GM12892 (cell line): ENCODE data around the gene FOXN4.
"Not testable (repeated sequence)": the region's sequence is repeated elsewhere in the genome, so short reads cannot be mapped to it uniquely, and the experiment has no call there.

ENCODE experiments used
- DNase-seq: peaks from one replicate; pipeline ENCODE4 v3.0.0; 2011; ENCODE audit not compliant: insufficient read length
- FAIRE-seq: peaks from 2 replicates; lab custom pipeline; 2011; peaks lifted over from hg19 to GRCh38; lab: Jason Lieb, UNC
- POLR2A ChIP-seq: IDR thresholded peaks from 2 replicates; pipeline ENCODE4 v1.6.1; 2011; ENCODE audit warnings: low read depth, low read length, control low read depth
- POLR2AphosphoS5 ChIP-seq: IDR thresholded peaks from 2 replicates; pipeline ENCODE4 v1.6.1; 2011; ENCODE audit warnings: low read depth, low read length, control low read depth
- TAF1 ChIP-seq: IDR thresholded peaks from 2 replicates; pipeline ENCODE4 v1.6.1; 2011; ENCODE audit warnings: low read depth, mild to moderate bottlenecking, control low read depth, low read length, borderline replicate concordance

Gene FOXN4

DNA sequence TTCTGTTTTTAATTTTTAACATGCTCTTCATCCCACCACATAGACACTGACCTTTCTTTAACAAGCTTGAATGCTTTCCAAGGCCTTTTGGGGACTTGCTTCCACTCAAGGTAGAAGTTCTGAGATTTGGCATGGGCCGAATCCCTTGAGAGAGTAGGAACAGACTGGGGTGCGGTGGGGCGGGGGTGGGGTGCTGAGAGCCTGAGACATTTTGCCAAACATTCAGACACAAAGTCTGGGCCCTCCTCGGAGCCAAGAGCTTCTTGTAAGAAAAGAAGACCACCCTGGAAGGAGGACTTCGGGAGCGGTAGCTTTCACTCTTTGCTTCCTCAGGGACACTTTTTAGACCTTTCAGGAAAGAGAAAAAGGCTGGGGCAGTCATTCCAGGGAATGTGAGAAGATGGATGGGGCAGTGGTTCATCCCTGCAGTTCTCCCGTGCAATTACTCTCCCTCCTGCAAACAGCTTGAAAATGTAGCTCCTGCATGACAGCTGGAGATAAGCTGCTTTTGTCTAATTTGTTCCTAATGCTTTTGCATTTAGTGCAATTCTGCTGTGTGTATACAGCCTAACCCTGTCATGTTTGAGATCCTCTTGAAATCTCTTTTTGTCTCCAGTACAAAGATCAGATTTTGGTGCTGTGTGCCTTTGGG is 22.3 kb upstream of the FOXN4 start:
- DNase-seq (no peak), FAIRE-seq (no peak)
- TF ChIP-seq POLR2AphosphoS5 (no peak), TAF1 (no peak), POLR2A (no peak)

DNA sequence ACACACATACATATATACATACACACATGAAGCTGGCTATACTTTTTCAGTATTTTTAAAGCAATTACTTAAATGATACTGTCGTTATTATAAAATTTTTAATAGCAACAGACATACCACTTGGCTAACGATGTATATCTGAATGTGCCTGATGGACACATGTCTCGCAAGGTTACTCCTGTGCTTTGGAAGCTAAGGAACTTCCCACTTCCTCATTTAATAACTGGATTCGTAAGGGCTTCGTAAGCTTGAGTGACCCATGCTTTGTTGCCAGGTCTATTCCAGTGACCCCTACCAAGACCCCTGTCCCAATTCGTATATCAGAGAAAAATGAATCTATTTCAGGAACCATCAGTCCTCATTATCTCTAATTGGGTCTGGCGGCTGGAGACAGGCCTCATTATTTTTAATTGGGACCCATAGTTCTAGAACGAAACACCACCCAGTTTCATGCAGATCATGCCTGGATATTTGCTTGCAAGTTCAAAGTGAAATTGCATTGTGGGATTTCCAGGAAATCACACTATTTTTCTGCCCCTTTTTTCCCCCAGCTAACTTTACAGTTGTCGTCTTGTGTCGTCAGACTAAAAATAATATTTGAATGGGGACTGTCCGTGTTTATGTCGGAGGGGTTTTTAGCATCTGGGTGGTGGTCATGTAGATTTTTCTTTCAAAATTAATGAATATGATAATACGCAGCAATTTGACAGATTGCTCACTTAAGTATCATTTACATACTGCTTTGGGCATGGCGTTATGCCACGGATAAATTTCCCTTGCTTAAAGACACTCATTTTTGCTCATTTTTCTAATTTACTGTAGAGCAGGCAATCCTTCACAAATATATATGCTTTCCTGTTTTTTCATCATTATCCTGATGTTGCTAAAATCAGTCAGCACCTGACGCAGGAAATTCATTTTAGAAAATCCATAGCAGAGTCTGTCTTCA is 21.5 kb upstream of the FOXN4 start:
- TF ChIP-seq POLR2AphosphoS5: no peak
- no peak for TF ChIP-seq TAF1
- TF ChIP-seq POLR2A: no peak
- DNase-seq: no peak
- no peak for FAIRE-seq

DNA sequence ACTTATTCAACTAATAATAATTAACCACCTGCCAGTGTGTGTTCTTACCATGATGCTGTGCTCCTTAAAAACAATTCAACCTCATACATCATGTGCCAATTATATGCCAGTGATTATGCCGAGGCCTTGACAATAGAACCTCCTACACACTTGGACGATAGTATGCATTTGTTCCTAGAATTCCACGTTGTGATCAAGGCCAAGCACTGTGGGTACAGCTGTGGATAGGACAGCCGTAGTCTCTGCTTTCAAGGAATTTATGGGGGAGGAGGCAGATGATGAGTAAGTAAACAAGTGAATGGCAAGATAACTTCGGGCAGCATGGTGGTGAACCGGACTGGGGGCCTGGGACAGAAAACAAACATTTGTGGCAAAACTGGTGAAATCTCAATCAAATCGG is 20.6 kb upstream of the FOXN4 start:
- no peak for DNase-seq
- no peak for TF ChIP-seq TAF1
- no peak for TF ChIP-seq POLR2AphosphoS5
- TF ChIP-seq POLR2A: no peak
- FAIRE-seq: no peak

DNA sequence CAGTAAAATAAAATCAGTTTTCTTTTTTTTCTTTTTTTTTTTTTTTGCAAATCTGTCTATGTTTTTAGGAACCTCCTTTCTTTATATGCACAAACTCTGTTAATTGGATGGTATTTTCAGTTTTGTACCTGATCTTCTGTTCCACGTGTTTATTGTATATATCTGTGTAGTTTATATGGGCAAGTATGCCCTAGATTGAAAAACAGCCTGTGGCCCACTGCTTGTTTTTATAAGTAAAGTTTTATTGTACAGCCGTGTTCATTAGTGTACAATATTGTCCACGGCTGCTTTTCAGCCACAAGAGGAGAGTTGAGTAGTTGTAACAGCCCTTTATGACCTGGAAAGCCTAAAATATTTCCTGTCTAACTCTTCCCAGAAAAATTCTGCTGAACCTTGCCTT is 19.9 kb upstream of the FOXN4 start:
- no peak for FAIRE-seq
- no peak for TF ChIP-seq POLR2A
- TF ChIP-seq TAF1: no peak
- TF ChIP-seq POLR2AphosphoS5: no peak
- no peak for DNase-seq

DNA sequence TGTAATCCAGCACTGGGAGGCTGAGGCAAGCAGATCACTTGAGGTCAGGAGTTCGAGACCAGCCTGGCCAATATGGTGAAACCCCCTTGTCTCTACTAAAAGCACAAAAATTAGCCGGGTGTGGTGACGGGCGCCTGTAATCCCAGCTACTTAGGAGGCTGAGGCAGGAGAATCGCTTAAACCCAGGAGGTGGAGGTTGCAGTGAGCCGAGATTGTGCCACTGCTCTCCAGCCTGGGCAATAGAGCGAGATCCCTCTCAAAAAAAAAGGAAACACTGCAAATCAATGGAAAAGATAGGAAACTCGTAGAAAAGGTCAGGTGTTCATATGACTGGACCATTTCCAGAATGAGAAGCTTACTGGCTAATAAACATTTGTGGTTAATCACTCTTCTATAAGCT is 12.2 kb upstream of the FOXN4 start:
- DNase-seq, FAIRE-seq: not testable (repeated sequence)

DNA sequence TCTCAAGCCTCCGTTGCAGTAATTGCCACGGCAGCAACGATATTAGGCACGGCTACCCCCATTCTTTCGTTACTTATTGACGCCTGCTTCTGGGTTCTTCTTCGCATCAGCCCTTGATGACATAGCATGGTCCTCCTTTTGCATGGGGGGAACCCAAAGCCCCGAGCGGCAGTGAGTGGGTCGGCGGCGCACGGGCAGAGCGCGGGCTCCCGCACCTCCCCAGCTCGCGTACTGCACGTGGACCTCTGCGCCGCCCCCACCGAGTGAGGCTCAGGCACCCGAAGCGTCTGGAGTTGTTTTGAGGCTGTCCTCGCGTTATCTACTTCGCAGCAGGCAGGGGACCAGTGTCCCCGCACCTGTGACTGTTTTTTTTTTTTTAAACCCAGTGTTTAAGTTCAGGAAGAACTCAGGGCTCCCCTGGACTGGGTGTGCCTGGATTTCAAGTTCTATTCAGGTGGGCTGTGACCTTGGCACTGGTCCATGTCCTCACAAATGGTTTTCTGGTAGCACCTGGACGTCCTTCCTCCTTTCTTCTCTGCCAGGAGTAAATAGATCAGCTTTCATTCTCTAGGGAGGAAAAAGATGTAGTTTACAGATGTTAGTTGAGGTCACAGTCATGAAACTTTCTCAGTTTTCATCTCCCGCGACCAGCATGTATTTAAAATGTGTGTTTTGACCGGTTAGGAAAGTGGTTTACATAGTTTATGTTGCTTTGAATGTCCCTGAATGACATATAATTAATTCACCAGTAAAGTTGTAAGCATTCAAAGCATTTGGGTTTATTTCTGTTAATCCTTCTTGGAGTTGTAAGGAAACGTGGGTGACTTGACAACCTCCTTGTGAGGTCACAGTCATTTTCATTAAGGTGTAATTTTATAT is 1.4 kb upstream of the FOXN4 start:
- TF ChIP-seq POLR2A: no peak
- no peak for TF ChIP-seq POLR2AphosphoS5
- TF ChIP-seq TAF1: no peak
- no peak for FAIRE-seq
- no peak for DNase-seq

DNA sequence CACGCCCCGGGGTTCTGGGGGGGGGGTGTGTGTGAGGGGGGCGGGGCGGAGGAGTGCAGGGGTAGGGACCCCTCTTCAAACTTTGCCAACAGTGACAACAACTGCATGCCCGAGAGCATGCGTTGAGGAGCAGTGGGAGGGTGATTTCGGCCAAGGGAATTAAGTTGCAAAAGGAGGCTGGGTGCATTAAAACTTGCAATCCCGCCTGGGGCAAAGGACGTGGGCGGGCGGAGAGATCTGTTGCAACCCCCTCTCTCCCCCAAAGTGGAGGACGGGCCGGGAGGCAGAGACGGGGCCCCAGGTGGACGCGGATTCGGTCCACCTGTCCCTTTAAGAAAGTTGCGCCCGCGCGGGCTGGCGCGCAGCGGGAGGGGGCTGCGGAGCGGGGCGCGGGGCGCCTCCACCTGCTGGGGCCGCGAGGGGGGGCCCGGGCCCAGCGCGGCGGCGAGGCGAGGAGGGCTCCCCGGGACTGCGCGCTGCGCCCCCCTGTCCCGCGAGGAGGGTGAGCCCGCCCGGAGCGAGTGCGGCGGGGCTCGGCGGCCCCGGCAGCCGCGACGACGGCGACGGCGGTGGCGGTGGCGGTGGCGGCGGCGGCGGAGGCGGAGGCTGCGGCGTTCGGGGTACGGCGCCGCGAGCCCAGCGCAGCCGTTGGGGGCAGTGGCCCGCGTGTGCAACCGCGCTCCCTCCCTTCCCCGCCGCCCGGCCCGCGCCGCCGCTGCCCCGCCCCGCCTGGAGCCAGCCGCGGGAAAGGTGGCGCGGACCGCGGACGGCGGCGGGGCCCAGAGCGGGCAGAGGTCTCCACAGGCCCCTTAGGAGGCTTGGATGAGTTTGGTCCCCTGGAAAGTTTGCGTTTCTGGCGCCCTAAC is 530 bp upstream of the FOXN4 start:
- TF ChIP-seq POLR2A (no peak), POLR2AphosphoS5 (no peak), TAF1 (no peak)
- no peak for FAIRE-seq
- no peak for DNase-seq

DNA sequence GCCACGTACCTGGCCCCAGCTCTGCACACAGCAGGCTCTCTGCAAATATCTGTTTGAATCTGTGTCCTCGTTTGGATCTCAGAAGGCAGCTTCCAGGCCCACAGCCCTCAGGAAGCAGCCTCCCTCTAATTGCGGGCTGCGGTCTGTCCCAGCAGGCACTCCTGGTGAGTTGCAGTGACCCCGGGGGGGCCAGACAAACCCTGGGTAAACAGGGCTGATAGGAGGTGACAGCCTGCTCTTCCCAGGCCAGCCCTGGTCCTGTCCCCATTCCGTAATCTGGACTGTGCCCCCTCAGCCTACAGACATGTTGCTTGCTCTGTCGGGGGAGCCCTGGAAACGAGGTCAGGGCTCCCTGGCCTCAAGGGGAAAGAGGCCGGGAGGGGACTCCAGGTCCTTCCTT is 2.0 kb downstream of the FOXN4 start:
- TF ChIP-seq POLR2AphosphoS5 (no peak), POLR2A (no peak)
- FAIRE-seq (no peak), DNase-seq (no peak)

DNA sequence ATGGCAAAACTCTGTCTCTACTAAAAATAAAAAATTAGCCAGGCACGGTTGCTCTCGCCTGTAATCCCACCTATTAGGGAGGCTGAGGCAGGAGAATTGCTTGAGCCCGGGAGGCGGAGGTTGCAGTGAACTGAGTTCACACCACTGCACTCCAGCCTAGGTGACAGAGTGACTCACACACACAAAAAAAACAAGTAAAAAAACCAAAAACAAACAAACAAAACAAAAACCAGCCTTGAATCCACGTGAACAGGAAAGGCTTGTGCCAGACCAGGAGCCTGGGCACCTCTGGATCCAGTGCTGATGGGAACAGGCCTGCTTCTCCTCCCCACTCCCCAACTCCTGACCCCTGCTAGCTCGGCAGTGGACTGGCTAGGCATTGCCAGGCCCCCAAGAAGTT is 3.5 kb downstream of the FOXN4 start:
- TF ChIP-seq POLR2A (no peak), TAF1 (no peak), POLR2AphosphoS5 (no peak)
- FAIRE-seq: no peak
- DNase-seq: no peak

DNA sequence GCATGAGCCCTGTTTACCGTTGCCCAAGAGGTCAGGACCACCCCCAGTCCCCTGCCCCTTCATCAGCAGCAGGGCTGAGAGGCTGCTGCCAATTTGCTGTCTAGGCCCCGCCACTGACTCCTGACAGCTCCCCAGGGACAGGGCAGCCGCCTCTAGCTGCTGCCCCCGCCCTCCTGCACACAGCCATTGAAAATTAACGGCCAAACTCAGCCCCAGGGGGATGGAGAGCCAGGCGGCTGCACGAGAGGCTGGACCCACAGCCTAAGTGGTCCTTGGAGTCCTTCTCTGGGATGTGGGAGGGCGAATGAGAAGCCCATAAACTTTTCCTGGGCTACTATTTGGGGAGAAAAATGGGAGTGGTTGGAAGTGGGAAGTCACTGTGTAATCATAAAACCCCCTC is 4.6 kb downstream of the FOXN4 start:
- TF ChIP-seq POLR2AphosphoS5: no peak
- TF ChIP-seq POLR2A: no peak
- TF ChIP-seq TAF1: no peak
- DNase-seq (no peak), FAIRE-seq (no peak)
